ENCODE results near the gene ST8SIA6. TPM values are rescaled to one million over a fixed set of nuclear protein-coding genes. Genes with fewer than 3 reads are reported as not detected.

ST8SIA6 gene
- total RNA-seq, 1 donor: 0.36 TPM

- Histone ChIP-seq H3K4me2 (ENCODE audit: insufficient read depth, low read length) (no peak overlapping the region), H3K27me3 (ENCODE audit: insufficient read depth, low read length) (peaks cover 12% of the 10 kb centered on the region), H3K9me3 (ENCODE audit: low read depth, low read length) (no peaks in the 10 kb centered on the region), H3K36me3 (ENCODE audit: insufficient read depth, low read length) (no peaks in the 10 kb centered on the region), H3K4me3 (ENCODE audit: insufficient read depth, low read length) (no peak overlapping the region), H3K4me1 (ENCODE audit: insufficient read depth, low read length) (no peaks in the 10 kb centered on the region), H4K20me1 (ENCODE audit: insufficient read depth, low read length) (no peaks in the 10 kb centered on the region), H3K27ac (ENCODE audit: low read depth, low read length) (no peak overlapping the region), H3K79me2 (ENCODE audit: insufficient read depth, low read length) (no peaks in the 10 kb centered on the region), H2AFZ (ENCODE audit: low read length) (no peak overlapping the region)
- peak; percentile 54 for TF ChIP-seq CTCF (IDR thresholded peaks at IDR 0.05; ENCODE audit: extremely low read depth, low read depth, low read length)
- DNase-seq (ENCODE audit: insufficient read length, low spot score, missing footprints): no peak
Observed at GRCh38 chr10:17409170-17409733, 45.1 kb downstream of the ST8SIA6 start.

- DNase-seq (ENCODE audit: insufficient read length, low spot score, missing footprints): no peak
Observed at GRCh38 chr10:17407047-17407446, 47.3 kb downstream of the ST8SIA6 start.

GRCh38 chr10:17406036-17406834, 48.2 kb downstream of the ST8SIA6 start:
- H3K79me2 ChIP-seq (ENCODE audit: insufficient read depth, low read length): no peaks in the 10 kb centered on the region
- no peak overlapping the region for H2AFZ ChIP-seq (ENCODE audit: low read length)
- no peak for DNase-seq (ENCODE audit: insufficient read length, low spot score, missing footprints)

More at GRCh38 chr10:17407047-17407446, 47.3 kb downstream of the ST8SIA6 start:
- Histone ChIP-seq H3K4me2 (ENCODE audit: insufficient read depth, low read length) (no peak overlapping the region), H3K9me3 (ENCODE audit: low read depth, low read length) (no peaks in the 10 kb centered on the region), H4K20me1 (ENCODE audit: insufficient read depth, low read length) (no peaks in the 10 kb centered on the region), H3K27ac (ENCODE audit: low read depth, low read length) (no peak overlapping the region), H3K79me2 (ENCODE audit: insufficient read depth, low read length) (no peaks in the 10 kb centered on the region), H3K4me1 (ENCODE audit: insufficient read depth, low read length) (no peaks in the 10 kb centered on the region), H3K36me3 (ENCODE audit: insufficient read depth, low read length) (no peaks in the 10 kb centered on the region), H3K4me3 (ENCODE audit: insufficient read depth, low read length) (no peak overlapping the region), H3K27me3 (ENCODE audit: insufficient read depth, low read length) (peaks cover 12% of the 10 kb centered on the region), H2AFZ (ENCODE audit: low read length) (no peak overlapping the region)
- no peak for TF ChIP-seq CTCF (IDR thresholded peaks at IDR 0.05; ENCODE audit: extremely low read depth, low read depth, low read length)

More at GRCh38 chr10:17406036-17406834, 48.2 kb downstream of the ST8SIA6 start:
- Histone ChIP-seq H3K4me1 (ENCODE audit: insufficient read depth, low read length) (no peaks in the 10 kb centered on the region), H3K4me2 (ENCODE audit: insufficient read depth, low read length) (no peak overlapping the region), H3K36me3 (ENCODE audit: insufficient read depth, low read length) (no peaks in the 10 kb centered on the region), H3K27ac (ENCODE audit: low read depth, low read length) (no peak overlapping the region), H4K20me1 (ENCODE audit: insufficient read depth, low read length) (no peaks in the 10 kb centered on the region), H3K4me3 (ENCODE audit: insufficient read depth, low read length) (no peak overlapping the region), H3K9me3 (ENCODE audit: low read depth, low read length) (no peaks in the 10 kb centered on the region), H3K27me3 (ENCODE audit: insufficient read depth, low read length) (peaks cover 12% of the 10 kb centered on the region)
- no peak for TF ChIP-seq CTCF (IDR thresholded peaks at IDR 0.05; ENCODE audit: extremely low read depth, low read depth, low read length)
